GM12878 (cell line): Measurements from ENCODE around the gene IL6R. TPM values are rescaled to one million over a fixed set of nuclear protein-coding genes. Genes with fewer than 3 reads are reported as not detected.

ENCODE experiments used
- ATF7 ChIP-seq: fragments of 450-650 bp; IDR thresholded peaks from 2 replicates; pipeline ENCODE4 v1.6.1; 2016; ENCODE audit warnings: low read depth, mild to moderate bottlenecking
- CEBPZ ChIP-seq: fragments of 150-350 bp; IDR thresholded peaks from 2 replicates; pipeline ENCODE4 v1.6.1; 2016; ENCODE audit warnings: low read depth, low read length
- CUX1 ChIP-seq: IDR thresholded peaks from 2 replicates; pipeline ENCODE4 v1.6.1; 2012; ENCODE audit warnings: improper control_type of control experiment, low read depth, low read length; ENCODE audit not compliant: insufficient replicate concordance
- DPF2 ChIP-seq: fragments of 450-650 bp; IDR thresholded peaks from 2 replicates; pipeline ENCODE4 v1.6.1; 2017; ENCODE audit warnings: mild to moderate bottlenecking
- EGR1 ChIP-seq, 2 experiments: IDR thresholded peaks; 1 replicate in 1 of 2; 2 replicates in 1 of 2; pipeline ENCODE4 v1.6.1; 2011 to 2012; ENCODE audit warnings: low read depth in 2 of 2, low read length in 2 of 2, borderline replicate concordance in 1 of 2, mild to moderate bottlenecking in 1 of 2, moderate library complexity in 1 of 2
- EP300 ChIP-seq, 2 experiments: fragments of 150-350 bp in 1 of 2; IDR thresholded peaks; 2 replicates each; pipeline ENCODE4 v1.6.1; 2011 to 2012; ENCODE audit warnings: low read depth in 2 of 2, low read length in 2 of 2, borderline replicate concordance in 1 of 2, improper control_type of control experiment in 1 of 2, inconsistent platforms in 1 of 2; ENCODE audit not compliant: control insufficient read depth in 1 of 2
- IKZF2 ChIP-seq, 2 experiments: fragments of 450-650 bp; IDR thresholded peaks; 2 replicates each; pipeline ENCODE4 v1.6.1; 2017; ENCODE audit warnings: mild to moderate bottlenecking in 2 of 2, moderate library complexity in 2 of 2
- KDM1A ChIP-seq: fragments of 200-600 bp; sonication (generic); IDR thresholded peaks from 2 replicates; pipeline ENCODE4 v1.6.1; 2016; ENCODE audit warnings: borderline replicate concordance
- MLLT1 ChIP-seq: fragments of 450-650 bp; IDR thresholded peaks from 2 replicates; pipeline ENCODE4 v1.6.1; 2016; ENCODE audit warnings: mild to moderate bottlenecking
- NR2C2 ChIP-seq: IDR thresholded peaks from 2 replicates; pipeline ENCODE4 v1.6.1; 2011; ENCODE audit warnings: borderline replicate concordance, low read depth; ENCODE audit not compliant: control insufficient read depth, insufficient read length
- PAX8 ChIP-seq: fragments of 450-650 bp; IDR thresholded peaks from 2 replicates; pipeline ENCODE4 v1.6.1; 2017; ENCODE audit warnings: mild to moderate bottlenecking, moderate library complexity
- POU2F2 ChIP-seq: IDR thresholded peaks from 3 replicates; pipeline ENCODE4 v1.6.1; 2011; ENCODE audit warnings: low read depth, mild to moderate bottlenecking, low read length, borderline replicate concordance
- RCOR1 ChIP-seq: conservative IDR thresholded peaks from 2 replicates; pipeline ENCODE4 v1.6.1; 2012; ENCODE audit warnings: low read depth, low read length, improper control_type of control experiment
- SMARCA5 ChIP-seq: fragments of 450-650 bp; IDR thresholded peaks from 2 replicates; pipeline ENCODE4 v1.6.1; 2017; ENCODE audit warnings: mild to moderate bottlenecking
- polyA plus RNA-seq, 11 experiments: library from polyadenylated mRNA; depleted of rRNA in 4 of 11; unstranded in 6 of 11; stranded (reverse) in 5 of 11; fragments of >200 nt; fragmentation: Nextera tagmentation in 4 of 11; fragmentation: Illumina TruSeq in 1 of 11; extraction: Ambion mirVana in 4 of 11; extraction: Trizol in 1 of 11; gene quantifications; 1 replicate in 1 of 11; 2 replicates in 10 of 11; pipeline versions ENCODE4 v1.2.1 to v1.2.3, GENCODE V29; 2011 to 2016; ENCODE audit warnings: inconsistent platforms in 2 of 11, missing spikeins in 2 of 11, low read depth in 1 of 11
- total RNA-seq, 4 experiments: library from RNA; depleted of rRNA in 3 of 4; stranded (reverse); fragments of >200 nt in 3 of 4; fragmentation: Illumina TruSeq in 1 of 4; extraction: Trizol in 1 of 4; gene quantifications; 2 replicates each; pipeline versions ENCODE4 v1.2.1 to v1.2.3, GENCODE V29; 2013 to 2021

IL6R gene
- total and polyA plus RNA-seq, 10 of the 15 experiments (the other 5 are each of a cell fraction or from before 2014, with no cell fraction given), result 1.9 to 43.4 (median 17.5) TPM

GRCh38 chr1:154404984-154405746 lies at the start of gene IL6R (continued):
- TF ChIP-seq MLLT1 (peak; percentile 27; the same call in 1 of the 2 replicates), KDM1A (no peak), PAX8 (no peak), EP300 (IDR thresholded peaks at IDR 0.05; ENCODE audit: borderline replicate concordance in 1 of 2, control insufficient read depth in 1 of 2, low read depth in 2 of 2, low read length in 2 of 2) (no peak), CEBPZ (no peak), DPF2 (no peak), EGR1 (IDR thresholded peaks at IDR 0.05; ENCODE audit: borderline replicate concordance in 1 of 2, low read depth in 2 of 2, low read length in 2 of 2) (peak in 1 of 2 experiments; percentile 42; a peak in 1 of 3 replicates), SMARCA5 (peak; percentile 15; the same call in 1 of the 2 replicates), NR2C2 (no peak), POU2F2 (no peak), IKZF2 (IDR thresholded peaks at IDR 0.05) (peak in 1 of 2 experiments; percentile 69; a peak in 3 of 4 replicates), ATF7 (no peak), RCOR1 (no peak), CUX1 (no peak)
